IMR-90 (cell line): ENCODE data around the gene TRIM38.
A peak's percentile ranks its signal among the peaks of the same experiment; 100 is the strongest.

Source experiments
- BHLHE40 ChIP-seq: fragments of 150-350 bp; IDR thresholded peaks from 2 replicates; pipeline ENCODE4 v1.6.1; 2016; ENCODE audit warnings: mild to moderate bottlenecking, low read depth, low read length
- CEBPB ChIP-seq: IDR thresholded peaks from 2 replicates; pipeline ENCODE4 v1.6.1; 2012; ENCODE audit warnings: low read depth, low read length, improper control_type of control experiment
- FOS ChIP-seq: fragments of 150-350 bp; IDR thresholded peaks from 2 replicates; pipeline ENCODE4 v1.6.1; 2016; ENCODE audit warnings: low read depth, low read length
- MAFK ChIP-seq: IDR thresholded peaks from 2 replicates; pipeline ENCODE4 v1.6.1; 2012; ENCODE audit warnings: low read depth, low read length, improper control_type of control experiment
- MAZ ChIP-seq: IDR thresholded peaks from 2 replicates; pipeline ENCODE4 v1.6.1; 2012; ENCODE audit warnings: low read depth, mild to moderate bottlenecking, low read length, improper control_type of control experiment, moderate library complexity, borderline replicate concordance
- MXI1 ChIP-seq: IDR thresholded peaks from 2 replicates; pipeline ENCODE4 v1.6.1; 2012; ENCODE audit warnings: low read depth, mild to moderate bottlenecking, low read length, moderate library complexity, borderline replicate concordance
- NFE2L2 ChIP-seq: fragments of 150-350 bp; IDR thresholded peaks from 2 replicates; pipeline ENCODE4 v1.6.1; 2016; ENCODE audit warnings: low read depth, mild to moderate bottlenecking, low read length
- POLR2A ChIP-seq: IDR thresholded peaks from 2 replicates; pipeline ENCODE4 v1.6.1; 2012; ENCODE audit warnings: mild to moderate bottlenecking, low read depth, low read length
- RAD21 ChIP-seq: IDR thresholded peaks from 2 replicates; pipeline ENCODE4 v1.6.1; 2012; ENCODE audit warnings: low read length, improper control_type of control experiment
- RCOR1 ChIP-seq: IDR thresholded peaks from 2 replicates; pipeline ENCODE4 v1.6.1; 2012; ENCODE audit warnings: mild to moderate bottlenecking, low read length, improper control_type of control experiment; ENCODE audit not compliant: insufficient replicate concordance
- RFX5 ChIP-seq: IDR thresholded peaks from 2 replicates; pipeline ENCODE4 v1.8.0; 2012; ENCODE audit warnings: low read depth, mild to moderate bottlenecking, low read length, moderate library complexity
- SMC3 ChIP-seq: fragments of 150-350 bp; IDR thresholded peaks from 2 replicates; pipeline ENCODE4 v1.6.1; 2016; ENCODE audit warnings: low read depth, mild to moderate bottlenecking, antibody characterized with exemption, low read length, moderate library complexity
- TF ChIP-seq, protein P1 (sequence below): conservative IDR thresholded peaks from 2 replicates; pipeline ENCODE4 v1.5.1; 2012; ENCODE audit warnings: mild to moderate bottlenecking, low read depth, low read length, improper control_type of control experiment
- TF ChIP-seq, protein P2 (sequence below): fragments of 150-350 bp; IDR thresholded peaks from 2 replicates; pipeline ENCODE4 v1.6.1; 2017; ENCODE audit warnings: mild to moderate bottlenecking, antibody characterized with exemption, low read length, low read depth

GRCh38 chr6:26026833-26027490 lies 64.4 kb downstream of the TRIM38 start:
- TF ChIP-seq, protein P1, sequence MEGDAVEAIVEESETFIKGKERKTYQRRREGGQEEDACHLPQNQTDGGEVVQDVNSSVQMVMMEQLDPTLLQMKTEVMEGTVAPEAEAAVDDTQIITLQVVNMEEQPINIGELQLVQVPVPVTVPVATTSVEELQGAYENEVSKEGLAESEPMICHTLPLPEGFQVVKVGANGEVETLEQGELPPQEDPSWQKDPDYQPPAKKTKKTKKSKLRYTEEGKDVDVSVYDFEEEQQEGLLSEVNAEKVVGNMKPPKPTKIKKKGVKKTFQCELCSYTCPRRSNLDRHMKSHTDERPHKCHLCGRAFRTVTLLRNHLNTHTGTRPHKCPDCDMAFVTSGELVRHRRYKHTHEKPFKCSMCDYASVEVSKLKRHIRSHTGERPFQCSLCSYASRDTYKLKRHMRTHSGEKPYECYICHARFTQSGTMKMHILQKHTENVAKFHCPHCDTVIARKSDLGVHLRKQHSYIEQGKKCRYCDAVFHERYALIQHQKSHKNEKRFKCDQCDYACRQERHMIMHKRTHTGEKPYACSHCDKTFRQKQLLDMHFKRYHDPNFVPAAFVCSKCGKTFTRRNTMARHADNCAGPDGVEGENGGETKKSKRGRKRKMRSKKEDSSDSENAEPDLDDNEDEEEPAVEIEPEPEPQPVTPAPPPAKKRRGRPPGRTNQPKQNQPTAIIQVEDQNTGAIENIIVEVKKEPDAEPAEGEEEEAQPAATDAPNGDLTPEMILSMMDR = no peak
- TF ChIP-seq MXI1 (peak; percentile 26; the same call in 1 of the 2 replicates), RCOR1 (no peak), POLR2A (peak; percentile 95), CEBPB (no peak), SMC3 (no peak), FOS (no peak), RAD21 (no peak), NFE2L2 (no peak), RFX5 (no peak), MAZ (0 out of 2 replicates have a peak, but pooled peaks have one; percentile 31), BHLHE40 (peak; percentile 72), MAFK (no peak)
- TF ChIP-seq, protein P2, sequence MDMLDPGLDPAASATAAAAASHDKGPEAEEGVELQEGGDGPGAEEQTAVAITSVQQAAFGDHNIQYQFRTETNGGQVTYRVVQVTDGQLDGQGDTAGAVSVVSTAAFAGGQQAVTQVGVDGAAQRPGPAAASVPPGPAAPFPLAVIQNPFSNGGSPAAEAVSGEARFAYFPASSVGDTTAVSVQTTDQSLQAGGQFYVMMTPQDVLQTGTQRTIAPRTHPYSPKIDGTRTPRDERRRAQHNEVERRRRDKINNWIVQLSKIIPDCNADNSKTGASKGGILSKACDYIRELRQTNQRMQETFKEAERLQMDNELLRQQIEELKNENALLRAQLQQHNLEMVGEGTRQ = no peak
